ENCODE measurements around the gene RUSF1.
A peak's percentile ranks its signal among the peaks of the same experiment; 100 is the strongest.

DNA sequence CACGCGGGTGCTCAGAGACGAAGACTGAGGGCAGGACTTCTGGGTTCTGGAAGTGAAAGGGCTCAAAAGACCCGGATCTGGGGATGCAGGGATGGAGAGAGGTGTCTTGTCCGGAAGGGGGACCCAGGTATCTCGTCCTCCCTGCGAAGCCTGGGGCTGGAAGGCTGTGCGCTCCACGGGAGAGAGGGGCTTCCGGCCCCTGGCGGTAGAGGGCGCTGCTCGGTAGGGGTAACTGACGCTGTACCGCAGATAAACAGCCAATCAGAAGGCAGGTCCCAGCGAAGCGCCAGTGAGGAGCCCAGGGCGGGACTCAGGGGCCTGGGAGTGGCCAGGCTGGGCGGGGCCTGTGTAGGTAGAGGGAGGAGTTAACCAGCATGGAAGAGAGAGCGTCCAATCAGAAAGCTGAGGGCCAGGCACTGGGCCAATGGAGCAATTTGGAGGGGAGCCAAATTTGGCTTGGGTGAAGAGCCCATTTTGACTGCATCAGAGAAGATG is 35.4 kb downstream of the RUSF1 start:
- TF ChIP-seq POLR2A (conservative IDR thresholded peaks at IDR 0.05) (no peak), ZNF224 (CRISPR knock-in tag; IDR thresholded peaks at IDR 0.05) (no peak), ZNF239 (CRISPR knock-in tag; IDR thresholded peaks at IDR 0.05) (no peak), FOS (IDR thresholded peaks at IDR 0.05; ENCODE audit: extremely low read depth, insufficient read length) (no peak), TRIM24 (IDR thresholded peaks at IDR 0.05) (no peak), CBX2 (IDR thresholded peaks at IDR 0.05; ENCODE audit: insufficient read depth, low read length, poor library complexity, severe bottlenecking) (no peak)
- TF ChIP-seq, protein P1, sequence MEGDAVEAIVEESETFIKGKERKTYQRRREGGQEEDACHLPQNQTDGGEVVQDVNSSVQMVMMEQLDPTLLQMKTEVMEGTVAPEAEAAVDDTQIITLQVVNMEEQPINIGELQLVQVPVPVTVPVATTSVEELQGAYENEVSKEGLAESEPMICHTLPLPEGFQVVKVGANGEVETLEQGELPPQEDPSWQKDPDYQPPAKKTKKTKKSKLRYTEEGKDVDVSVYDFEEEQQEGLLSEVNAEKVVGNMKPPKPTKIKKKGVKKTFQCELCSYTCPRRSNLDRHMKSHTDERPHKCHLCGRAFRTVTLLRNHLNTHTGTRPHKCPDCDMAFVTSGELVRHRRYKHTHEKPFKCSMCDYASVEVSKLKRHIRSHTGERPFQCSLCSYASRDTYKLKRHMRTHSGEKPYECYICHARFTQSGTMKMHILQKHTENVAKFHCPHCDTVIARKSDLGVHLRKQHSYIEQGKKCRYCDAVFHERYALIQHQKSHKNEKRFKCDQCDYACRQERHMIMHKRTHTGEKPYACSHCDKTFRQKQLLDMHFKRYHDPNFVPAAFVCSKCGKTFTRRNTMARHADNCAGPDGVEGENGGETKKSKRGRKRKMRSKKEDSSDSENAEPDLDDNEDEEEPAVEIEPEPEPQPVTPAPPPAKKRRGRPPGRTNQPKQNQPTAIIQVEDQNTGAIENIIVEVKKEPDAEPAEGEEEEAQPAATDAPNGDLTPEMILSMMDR (IDR thresholded peaks at IDR 0.05 in 2 of 3, conservative IDR thresholded peaks at IDR 0.05 in 1 of 3; ENCODE audit: insufficient read depth in 2 of 3, low read depth in 1 of 3, low read length in 3 of 3): peak in 1 of 3 experiments; percentile 26; a peak in 2 of 6 replicates
- TF ChIP-seq, protein P2, sequence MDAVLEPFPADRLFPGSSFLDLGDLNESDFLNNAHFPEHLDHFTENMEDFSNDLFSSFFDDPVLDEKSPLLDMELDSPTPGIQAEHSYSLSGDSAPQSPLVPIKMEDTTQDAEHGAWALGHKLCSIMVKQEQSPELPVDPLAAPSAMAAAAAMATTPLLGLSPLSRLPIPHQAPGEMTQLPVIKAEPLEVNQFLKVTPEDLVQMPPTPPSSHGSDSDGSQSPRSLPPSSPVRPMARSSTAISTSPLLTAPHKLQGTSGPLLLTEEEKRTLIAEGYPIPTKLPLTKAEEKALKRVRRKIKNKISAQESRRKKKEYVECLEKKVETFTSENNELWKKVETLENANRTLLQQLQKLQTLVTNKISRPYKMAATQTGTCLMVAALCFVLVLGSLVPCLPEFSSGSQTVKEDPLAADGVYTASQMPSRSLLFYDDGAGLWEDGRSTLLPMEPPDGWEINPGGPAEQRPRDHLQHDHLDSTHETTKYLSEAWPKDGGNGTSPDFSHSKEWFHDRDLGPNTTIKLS (IDR thresholded peaks at IDR 0.05; ENCODE audit: borderline replicate concordance, low read depth): no peak

Measured in K562 (cell line).